Measurements from ENCODE around the gene GUCY1A2.

Gene GUCY1A2

GRCh38 chr11:106733635-106734034, 284.6 kb downstream of the GUCY1A2 start:
- DNase-seq (ENCODE audit: low read depth in 2 of 2): no peak

DNA sequence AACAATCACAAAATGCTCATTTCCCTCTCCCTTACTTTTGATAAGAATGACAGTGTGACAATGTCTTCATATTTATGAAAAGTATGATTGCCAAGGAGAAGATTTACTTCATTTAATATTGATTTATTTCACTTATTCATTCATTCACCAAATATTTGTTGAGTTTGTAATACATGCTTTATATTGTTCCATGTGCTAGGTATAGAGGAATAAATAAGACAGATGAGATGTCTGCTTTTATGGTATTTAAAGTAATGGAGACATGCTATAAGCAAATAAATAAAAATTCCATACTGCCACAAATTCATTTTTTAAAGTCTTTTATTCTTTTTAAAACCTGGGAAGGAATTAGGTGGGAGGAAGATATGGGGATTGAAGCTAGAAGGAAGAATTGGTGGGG, 289.4 kb downstream of the GUCY1A2 start:
- no peak for DNase-seq (ENCODE audit: low read depth in 2 of 2)

GRCh38 chr11:106728379-106728778, 289.9 kb downstream of the GUCY1A2 start:
- DNase-seq (ENCODE audit: low read depth in 2 of 2): no peak

DNA sequence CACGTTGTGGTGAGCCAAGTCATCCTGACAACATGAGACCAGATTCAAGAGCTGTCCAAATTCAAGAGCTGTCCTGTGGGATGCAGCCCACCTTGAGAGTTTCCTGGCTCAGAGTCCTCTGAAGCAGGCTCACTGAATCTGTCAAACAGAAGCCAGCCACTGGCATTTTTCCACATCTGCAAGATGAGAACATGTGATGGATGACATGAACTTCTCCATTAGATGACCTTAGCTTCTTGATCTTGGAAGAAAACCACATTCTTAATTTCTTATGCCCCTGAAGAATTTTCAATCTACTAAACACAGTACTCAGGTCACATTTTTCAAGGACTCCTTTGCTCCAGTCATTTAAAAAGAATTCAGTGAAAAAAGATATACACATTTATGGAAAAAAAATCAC, 291.0 kb downstream of the GUCY1A2 start:
- no peak for DNase-seq (ENCODE audit: low read depth in 2 of 2)

DNA sequence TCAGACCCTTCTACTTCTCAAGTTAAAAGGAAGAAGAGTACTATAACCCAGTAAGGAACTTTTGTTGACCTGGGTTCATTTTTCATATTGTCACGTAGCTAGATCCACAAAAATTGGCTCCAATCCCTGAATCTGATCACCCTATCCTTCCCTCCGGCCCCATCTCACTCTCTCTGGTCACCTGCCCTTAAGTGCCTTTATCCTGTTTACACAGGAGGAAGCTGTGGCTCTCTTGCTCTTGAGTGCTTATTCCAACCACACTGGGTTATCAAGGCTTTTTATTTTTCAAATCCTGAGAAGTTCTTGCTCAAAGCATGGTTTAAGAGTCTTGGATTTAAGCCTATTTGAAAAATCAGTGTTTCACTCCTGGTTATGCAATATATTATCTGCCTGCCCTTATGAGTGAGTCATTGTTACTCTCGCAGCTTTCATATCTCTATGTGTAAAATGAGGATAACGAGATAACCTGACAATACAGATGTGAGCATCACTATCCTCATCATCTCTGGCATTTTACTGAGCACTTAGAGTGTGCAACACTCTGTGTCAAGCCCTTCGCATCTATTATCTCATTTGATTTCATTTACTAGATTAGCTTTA, 293.9 kb downstream of the GUCY1A2 start:
- DNase-seq (ENCODE audit: low read depth in 2 of 2): no peak

GRCh38 chr11:106723071-106723470, 295.2 kb downstream of the GUCY1A2 start:
- no peak for DNase-seq (ENCODE audit: low read depth in 2 of 2)

DNA sequence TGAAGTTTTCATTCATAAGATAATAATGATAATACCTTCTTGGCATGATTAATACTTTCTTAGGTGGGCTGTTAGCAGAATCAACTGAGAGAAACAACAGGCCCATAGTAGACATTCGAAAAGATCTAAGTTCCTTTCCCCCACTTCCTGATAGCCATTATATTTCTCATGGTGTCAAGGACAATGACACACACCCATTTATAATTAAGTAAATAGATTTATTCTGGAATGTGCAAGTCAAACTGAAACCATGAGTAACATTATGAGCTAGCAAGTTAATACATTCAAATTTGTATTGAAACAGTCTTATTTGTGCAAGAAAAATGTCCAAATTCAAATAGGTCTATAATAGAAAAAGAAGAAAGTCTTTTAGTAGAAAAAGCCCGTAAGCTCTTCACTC, 301.1 kb downstream of the GUCY1A2 start:
- DNase-seq (ENCODE audit: low read depth in 2 of 2): no peak

GRCh38 chr11:106714199-106714598, 304.1 kb downstream of the GUCY1A2 start:
- DNase-seq (ENCODE audit: low read depth in 2 of 2): no peak

DNA sequence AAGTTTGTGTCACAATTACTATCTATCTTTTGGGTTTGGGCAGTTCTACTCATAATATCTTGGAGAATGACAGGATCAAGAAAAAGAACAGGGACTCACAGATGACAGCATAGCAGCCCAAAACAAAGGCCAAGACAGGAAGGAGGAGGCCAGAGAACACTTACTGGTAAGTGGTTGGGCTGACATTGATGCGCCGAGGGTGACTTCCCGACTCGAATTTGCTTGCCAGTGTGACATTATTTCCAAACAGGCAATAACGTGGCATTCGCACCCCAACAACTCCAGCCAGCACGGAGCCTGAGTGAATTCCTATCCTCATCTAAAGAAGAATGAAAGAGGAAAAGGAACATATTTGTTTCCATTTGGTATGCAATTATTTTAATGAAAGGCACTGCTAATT, 309.9 kb downstream of the GUCY1A2 start:
- DNase-seq (ENCODE audit: low read depth in 2 of 2): no peak

DNA sequence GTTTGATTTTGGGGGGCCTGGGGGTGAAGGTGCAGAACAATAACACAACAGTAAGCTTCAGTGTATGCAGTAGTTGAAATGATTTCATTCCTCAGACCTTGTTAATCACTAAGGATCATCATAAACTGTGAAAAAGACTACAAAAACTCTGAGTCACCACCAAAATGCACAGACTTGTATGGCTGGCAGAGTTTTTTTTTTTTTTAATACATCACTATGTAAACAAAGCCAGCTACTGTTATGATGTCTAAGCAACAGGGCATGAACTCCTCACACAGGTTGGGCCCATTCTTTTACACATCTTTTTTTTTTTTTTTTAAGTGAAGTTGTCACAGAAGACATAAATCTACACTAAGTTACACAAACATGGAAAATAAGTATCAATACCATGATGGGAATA, 311.9 kb downstream of the GUCY1A2 start:
- DNase-seq (ENCODE audit: low read depth in 2 of 2): no peak

GRCh38 chr11:106702805-106703204, 315.5 kb downstream of the GUCY1A2 start:
- DNase-seq (ENCODE audit: low read depth in 2 of 2): no peak

- DNase-seq (ENCODE audit: low read depth in 2 of 2): no peak
Observed at GRCh38 chr11:106697058-106697457, 321.2 kb downstream of the GUCY1A2 start.

- no peak for DNase-seq (ENCODE audit: low read depth in 2 of 2)
Observed at GRCh38 chr11:106695506-106695905, 322.8 kb downstream of the GUCY1A2 start.

- no peak for DNase-seq (ENCODE audit: low read depth in 2 of 2)
Observed at GRCh38 chr11:106694501-106694900, 323.8 kb downstream of the GUCY1A2 start.

GRCh38 chr11:106691807-106692365, 326.4 kb downstream of the GUCY1A2 start:
- DNase-seq (ENCODE audit: low read depth in 2 of 2): no peak

GRCh38 chr11:106690923-106691322, 327.4 kb downstream of the GUCY1A2 start:
- no peak for DNase-seq (ENCODE audit: low read depth in 2 of 2)

- DNase-seq (ENCODE audit: low read depth in 2 of 2): no peak
Observed at GRCh38 chr11:106684944-106685343, 333.3 kb downstream of the GUCY1A2 start.

DNA sequence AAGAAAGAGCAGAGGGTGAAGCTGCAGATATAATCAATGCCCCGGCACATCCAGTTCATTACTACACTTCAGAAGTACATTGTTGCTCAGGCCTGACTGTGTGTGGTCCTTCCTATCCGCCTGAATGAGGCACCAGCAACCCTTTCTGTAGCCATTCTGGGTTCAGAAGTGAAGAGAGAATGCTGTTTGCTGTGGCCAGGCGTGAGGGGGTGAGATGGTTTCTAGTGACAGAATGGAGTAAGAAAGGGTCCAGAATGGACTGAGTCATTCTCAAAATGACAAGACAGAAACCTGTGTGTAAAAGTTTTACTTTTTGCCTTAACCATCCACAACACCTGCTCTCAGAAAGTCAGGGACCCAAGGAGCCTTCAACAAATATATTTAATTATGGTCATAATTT, 334.8 kb downstream of the GUCY1A2 start:
- DNase-seq (ENCODE audit: low read depth in 2 of 2): no peak

- no peak for DNase-seq (ENCODE audit: low read depth in 2 of 2)
Observed at GRCh38 chr11:106681435-106681834, 336.8 kb downstream of the GUCY1A2 start.

GRCh38 chr11:106679581-106679980, 338.7 kb downstream of the GUCY1A2 start:
- no peak for DNase-seq (ENCODE audit: low read depth in 2 of 2)

- DNase-seq (ENCODE audit: low read depth in 2 of 2): no peak
Observed at GRCh38 chr11:106679181-106679580, 339.1 kb downstream of the GUCY1A2 start.

GRCh38 chr11:106670069-106670468, 348.2 kb downstream of the GUCY1A2 start:
- no peak for DNase-seq (ENCODE audit: low read depth in 2 of 2)

GRCh38 chr11:106668147-106668546, 350.1 kb downstream of the GUCY1A2 start:
- no peak for DNase-seq (ENCODE audit: low read depth in 2 of 2)

DNA sequence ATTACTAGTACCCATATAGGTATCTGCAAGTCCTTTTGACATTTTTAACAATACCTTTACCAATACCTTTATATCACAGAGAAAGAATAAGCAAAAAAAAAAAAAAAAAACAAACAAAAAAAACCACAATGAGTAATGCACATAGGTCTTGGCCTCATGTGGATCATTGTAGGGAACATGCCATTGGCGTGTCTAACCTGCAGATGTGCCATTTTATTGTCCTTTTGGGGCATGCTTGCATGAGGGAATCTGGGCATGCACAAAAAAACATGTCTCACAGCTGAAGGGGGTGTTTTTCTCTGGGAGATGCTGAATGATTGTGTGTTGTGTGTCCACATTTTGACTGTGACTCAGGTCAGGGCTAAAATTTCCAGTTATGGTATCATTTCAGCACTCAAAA, 361.6 kb downstream of the GUCY1A2 start:
- no peak for DNase-seq (ENCODE audit: low read depth in 2 of 2)
